Activated CD8-positive, alpha-beta memory T cell treated with anti-CD3 and anti-CD28 coated beads for 4 hours (primary cell): ENCODE data around the gene RAB13.
"Not testable (repeated sequence)": the region's sequence is repeated elsewhere in the genome, so short reads cannot be mapped to it uniquely, and the experiment has no call there.

Experiments used
- DNase-seq, 2 donors: peaks; one replicate each; pipeline ENCODE4 v3.0.0-alpha.2; 2020; ENCODE audit warnings: low read depth in 2 of 2

RAB13 gene

DNA sequence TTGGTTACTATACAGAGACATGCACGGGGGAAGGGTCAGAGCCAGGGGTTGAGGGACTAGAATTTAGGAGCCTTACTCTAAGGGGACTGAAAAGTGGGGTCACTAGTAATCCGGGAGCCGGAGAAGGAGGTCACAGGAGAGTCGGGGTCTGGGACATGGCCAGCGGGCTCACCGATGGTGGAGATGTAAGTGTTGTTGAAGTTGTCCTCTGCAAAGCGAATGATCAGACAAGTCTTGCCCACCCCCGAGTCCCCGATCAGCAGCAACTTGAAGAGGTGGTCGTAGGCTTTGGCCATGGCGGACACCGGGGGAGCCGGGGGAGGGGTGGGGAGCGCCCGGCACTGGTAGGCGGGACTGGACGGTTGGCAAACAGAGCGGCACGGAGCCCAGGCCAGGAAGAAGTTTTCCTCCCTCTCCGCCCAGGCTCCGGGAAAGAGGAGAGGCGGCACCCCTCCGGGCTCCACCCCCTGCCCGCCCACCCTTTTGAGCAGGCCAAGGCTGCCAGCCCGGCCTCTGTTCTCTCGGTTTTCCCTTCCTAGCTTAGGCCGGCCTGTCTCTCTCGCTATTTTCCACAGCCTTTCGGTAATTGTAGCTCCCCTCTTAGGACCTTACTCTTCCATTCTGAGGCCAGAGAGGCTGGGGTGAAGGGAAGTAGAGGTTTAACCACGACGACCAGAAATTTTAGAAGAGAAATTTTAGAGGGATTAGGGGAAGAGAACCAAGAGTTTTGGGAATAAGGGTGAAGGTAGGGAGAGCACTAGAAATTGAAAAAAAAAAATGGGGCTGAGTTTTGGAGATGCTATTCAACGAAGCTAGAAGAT, at the start of gene RAB13:
TSS of gene RAB13 (minus strand) at position 399 of the 821 bp plus-strand sequence. CDS start at position 296, 103 bp downstream.
- no peak for DNase-seq

DNA sequence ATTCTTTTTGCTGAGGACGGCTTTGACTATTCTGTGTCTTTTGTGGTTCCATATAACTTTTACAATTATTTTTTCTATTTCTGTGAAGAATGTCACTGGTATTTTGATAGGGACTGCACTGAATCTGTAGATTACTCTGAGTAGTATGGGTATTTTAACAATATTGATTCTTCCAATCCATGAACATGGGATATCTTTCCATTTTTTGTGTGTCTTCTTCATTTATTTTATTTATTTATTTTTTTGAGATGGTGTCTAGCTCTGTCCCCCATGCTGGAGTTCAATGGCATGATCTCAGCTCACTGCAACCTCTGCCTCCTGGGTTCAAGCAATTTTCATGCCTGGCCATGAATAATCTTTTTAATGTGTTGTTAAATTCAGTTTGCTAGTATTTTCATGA, 47.6 kb upstream of the RAB13 start:
- DNase-seq = not testable (repeated sequence)

DNA sequence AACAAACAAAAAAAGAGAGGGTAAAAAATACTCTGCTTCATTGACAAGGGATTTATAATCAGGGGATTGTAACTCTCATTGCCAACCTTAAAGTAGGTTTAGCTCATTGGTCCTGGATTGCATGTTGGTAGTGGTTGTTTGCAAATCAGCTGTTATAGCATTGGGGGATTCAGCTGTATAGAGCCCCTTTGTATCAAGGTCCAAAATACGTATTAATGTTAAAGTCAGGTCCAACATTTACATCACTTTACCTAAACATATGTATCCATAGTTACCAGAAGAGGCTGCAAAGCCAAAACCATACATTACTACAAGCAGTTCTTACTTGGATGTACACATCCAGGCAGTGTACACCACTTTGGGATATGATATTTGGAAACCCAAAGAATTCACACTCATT, 33.8 kb upstream of the RAB13 start:
- DNase-seq = no peak

DNA sequence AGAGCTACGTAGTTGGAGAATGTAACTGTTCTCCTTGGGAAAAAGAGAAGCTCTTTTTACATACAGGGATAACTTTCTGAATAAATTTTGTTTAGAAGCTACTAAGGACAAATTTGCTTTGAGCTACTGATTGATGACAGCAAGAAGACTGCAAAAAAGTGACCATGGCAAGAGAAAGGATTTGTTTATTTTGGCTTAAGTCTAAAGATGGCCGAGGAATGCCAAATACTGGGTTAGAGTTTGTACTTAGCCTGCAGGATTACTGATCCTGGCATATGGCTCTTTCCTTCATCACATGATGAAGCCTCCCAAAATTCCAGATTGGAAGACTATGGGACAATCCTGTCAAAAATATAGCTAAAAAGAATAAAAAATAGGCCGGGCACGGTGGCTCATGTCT, 33.1 kb upstream of the RAB13 start:
- no peak for DNase-seq

DNA sequence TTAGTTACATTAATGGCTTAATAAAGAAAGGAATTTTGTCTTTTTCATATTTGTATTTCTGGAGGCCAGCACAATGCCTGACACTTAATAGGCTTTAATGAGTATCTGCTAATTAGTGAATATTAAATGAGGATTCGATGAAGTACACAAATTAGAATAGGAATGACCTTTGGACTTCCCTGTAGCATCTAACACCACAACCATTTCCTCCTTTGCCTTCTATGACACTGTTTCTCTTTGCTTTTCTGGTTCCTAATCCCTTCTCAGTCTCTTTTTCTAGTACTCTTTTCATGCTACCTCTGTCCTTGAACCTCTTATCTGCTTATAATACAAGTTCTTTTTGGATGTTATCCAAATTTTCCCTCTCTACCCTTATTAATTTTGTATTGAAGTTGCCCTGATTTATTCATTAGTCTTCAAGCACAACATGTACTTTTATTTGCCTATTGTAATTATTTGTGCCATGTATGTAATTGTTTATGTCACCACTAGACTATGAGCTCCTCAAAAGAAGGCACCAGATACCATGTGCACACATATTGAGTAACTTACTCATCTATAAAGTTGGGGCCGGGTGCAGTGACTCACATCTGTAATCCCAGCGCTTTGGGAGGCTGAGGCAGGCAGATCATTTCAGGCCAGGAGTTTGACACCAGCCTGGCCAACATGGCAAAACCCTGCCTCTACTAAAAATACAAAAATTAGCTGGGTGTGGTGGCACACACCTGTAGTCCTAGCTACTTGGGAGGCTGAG, 28.2 kb upstream of the RAB13 start:
- DNase-seq = no peak

DNA sequence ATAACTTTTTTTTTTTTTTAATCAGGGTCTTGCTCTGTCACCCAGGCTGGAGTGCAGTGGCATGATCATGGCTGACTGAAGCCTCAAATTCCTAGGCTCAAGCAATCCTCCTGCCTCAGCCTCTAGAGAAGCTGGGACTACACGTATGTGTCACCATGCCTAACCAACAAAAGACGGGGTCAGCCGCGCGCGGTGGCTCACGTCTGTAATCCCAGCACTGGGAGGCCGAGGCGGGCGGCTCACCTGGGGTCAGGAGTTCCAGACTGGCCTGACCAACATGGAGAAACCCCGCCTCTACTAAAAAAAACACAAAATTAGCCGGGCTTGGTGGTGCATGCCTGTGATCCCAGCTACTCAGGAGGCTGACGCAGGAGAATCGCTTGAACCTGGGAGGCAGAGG, 26.4 kb upstream of the RAB13 start:
- DNase-seq = not testable (repeated sequence)

DNA sequence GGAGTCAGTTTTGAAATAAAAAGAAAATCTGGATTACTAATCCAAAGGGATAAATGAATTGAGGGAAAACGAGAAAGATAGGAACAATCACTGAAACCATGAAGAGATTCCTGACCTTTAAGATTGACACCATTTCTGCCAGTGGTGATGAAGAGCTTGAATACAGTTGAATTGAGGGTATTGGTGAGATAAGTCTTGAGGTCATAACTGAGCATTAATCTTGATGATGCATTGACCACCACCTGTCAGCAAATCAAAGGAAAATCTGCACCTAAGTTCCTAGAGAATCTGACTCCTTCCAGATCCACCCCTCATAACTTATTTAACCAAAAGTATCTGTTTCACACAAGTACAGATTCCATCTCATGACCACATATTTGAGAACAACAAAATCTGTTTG, 26.0 kb upstream of the RAB13 start:
- DNase-seq = no peak

DNA sequence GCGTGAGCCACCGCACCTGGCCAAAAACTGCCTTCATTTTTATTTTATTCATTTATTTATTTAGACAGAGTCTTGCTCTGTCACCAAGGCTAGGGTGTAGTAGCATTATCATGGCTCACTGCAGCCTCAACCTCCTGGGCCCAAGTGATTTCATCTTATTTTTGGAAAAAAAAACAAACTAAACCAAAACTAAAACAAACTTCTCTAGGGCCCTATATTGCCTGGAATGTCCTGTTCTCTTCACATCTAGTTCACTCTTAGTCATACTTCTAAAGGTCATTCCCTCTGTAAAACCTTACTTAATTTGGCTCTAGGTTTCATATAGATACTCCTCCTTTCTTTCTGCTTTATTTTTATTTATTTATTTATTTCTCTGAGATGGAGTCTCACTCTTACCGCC, 20.0 kb upstream of the RAB13 start:
- no peak for DNase-seq

DNA sequence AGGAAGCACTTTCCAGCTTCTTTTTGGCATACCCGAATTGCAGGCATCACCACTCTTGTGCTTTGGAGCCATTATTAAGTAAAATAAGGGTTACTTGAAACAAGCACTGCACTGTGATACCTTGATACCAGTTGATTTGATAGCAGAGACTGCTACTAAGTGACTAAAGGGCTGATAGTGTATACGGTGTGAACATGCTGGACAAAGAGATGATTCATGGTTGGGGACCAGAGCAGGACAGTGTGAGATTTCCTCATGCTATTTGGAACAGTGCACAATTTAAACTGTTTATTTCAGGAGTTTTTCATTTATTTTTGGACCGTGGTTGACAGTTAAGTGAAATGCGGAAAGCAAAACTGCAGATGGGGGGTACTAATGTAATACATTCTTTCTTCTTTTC, 14.3 kb upstream of the RAB13 start:
- no peak for DNase-seq

DNA sequence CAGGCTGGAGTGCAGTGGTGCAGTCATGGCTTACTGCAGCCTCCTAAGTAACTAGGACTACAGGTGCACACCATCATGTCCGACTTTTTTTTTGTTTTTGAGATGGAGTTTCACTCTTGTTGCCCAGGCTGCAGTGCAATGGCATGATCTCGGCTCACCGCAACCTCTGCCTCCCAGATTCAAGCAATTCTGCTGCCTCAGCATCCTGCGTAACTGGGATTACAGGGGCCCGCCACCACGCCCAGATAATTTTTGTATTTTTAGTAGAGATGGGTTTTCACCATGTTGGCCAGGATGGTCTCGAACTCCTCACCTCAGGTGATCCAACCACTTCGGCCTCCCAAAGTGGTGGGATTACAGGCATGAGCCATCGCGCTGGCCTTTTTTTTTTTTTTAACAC, 10.7 kb upstream of the RAB13 start:
- DNase-seq = not testable (repeated sequence)

DNA sequence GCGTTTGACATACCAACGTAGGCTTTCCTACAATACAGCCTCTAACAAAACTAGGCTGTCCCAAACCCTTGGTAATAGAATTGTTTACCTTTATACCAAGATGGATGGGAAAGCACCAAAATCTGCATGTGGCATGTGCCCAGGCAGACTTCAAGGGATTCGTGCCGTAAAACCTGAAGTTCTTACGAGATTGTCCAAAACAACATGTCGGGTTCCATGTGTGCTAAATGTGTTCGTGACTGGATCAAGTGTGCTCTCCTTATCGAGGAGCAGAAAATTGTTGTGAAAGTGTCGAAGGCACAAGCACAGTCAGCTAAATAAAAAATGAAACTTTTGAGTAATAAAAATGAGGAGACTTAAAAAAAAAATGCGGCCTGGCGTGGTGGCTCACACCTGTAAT, 9.5 kb upstream of the RAB13 start:
- DNase-seq = no peak

DNA sequence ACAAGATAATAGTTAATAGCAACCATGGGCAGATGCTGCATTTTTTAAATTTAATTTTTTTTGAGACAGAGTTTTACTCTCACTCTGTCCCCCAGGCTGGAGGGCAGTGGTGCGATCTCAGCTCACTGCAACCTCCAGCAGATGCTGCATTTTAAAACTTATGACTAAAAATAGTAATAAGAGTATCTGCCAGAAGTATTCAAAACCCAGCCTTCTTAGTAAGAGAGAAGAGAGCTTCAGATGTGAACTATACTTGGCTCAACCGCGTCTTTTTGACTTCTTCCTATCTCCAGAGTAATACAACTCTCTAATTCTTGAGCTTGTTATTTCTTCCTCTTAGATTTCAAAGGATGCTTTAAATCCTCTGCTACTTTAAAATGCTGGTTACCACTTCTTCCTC, 9.1 kb upstream of the RAB13 start:
- no peak for DNase-seq

DNA sequence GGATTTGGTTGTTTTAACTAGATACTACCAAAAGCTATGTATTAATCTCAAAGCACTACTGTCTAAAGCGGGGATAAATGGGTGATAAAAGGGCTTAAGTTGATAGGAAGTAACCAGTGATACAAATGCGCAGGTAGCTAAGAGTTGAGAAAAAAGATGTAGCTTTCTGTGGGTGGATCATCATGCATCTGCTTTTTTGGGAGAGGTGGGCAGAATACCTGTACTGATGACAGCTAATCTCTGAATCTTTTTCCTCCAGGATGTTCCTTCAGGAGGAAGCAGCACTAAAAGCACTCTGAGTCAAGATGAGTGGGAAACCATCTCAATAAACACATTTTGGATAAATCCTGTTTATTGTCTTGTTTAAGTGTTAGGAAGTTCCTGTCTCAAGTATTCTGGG, 5.7 kb upstream of the RAB13 start:
- DNase-seq = no peak

DNA sequence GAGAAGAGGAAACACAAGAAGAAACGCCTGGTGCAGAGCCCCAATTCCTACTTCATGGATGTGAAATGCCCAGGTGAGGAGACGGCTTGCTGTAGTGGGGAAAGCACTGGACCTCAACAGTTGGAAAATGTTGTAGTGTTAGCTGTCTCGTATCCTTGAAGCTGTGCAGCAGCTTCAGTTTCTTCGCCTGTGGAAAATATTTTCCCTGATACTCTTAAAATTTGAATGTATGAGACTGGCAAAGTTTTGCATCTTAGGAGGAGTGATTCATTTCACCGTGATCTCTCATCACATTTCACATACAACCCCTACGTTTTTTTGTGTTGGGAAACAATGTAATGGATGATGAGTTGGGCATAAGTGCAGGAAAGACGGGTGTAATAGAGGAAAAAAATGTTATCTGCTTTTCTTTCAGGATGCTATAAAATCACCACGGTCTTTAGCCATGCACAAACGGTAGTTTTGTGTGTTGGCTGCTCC, 5.1 kb upstream of the RAB13 start:
- DNase-seq = no peak

DNA sequence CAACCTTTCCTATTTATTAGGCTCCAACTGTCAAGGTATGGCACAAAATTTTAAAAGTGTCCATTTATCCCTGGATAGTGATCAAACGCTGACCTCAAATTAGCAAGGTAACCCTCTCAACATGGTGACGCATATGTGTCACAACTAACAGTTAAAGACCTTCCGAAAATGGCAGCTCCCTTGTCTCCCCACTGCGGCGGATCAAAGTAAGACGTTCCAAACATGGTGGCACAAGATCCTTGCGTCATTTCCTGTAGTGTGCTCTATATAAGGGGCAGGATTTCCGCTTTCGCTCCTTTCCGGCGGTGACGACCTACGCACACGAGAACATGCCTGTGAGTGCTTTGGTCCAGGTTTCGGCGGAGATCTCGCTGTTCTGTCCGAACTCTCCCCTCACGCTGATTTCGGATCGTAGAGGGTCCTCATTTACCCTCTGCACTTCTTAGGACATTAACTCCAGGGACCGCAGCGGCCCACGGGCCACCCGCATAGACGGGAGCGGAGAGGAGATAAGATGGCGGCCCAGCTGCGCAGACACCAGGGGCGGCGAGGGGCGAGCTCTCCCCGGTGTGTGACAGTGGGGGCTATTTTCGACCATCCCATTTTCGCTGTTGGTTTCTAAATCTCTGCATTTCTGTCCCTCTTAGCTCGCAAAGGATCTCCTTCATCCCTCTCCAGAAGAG, 4.5 kb upstream of the RAB13 start, which contains the start of gene RPS27:
TSS of gene RPS27 (plus strand) at position 295 of the 683 bp plus-strand sequence. CDS start at position 330, 35 bp downstream.
- DNase-seq = peak; percentile 75 to 88

DNA sequence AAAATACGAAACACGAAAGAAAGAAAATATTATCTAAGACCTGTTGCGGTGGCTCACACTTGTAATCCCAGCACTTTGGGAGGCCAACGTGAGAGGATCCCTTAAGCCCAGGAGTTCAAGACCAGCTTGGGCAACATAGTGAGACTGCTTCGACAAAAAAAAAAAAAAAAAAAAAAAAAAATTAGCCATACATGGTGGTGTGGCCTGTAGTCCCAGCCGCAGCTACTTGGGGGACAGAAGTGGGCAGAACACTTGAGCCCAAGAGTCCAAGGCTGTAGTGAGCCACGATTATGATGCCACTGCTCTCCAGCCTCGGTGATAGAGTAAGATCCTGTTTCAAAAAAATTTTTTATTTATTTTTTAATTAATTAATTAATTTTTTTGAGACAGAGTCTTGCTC, 1.5 kb upstream of the RAB13 start:
- no peak for DNase-seq

DNA sequence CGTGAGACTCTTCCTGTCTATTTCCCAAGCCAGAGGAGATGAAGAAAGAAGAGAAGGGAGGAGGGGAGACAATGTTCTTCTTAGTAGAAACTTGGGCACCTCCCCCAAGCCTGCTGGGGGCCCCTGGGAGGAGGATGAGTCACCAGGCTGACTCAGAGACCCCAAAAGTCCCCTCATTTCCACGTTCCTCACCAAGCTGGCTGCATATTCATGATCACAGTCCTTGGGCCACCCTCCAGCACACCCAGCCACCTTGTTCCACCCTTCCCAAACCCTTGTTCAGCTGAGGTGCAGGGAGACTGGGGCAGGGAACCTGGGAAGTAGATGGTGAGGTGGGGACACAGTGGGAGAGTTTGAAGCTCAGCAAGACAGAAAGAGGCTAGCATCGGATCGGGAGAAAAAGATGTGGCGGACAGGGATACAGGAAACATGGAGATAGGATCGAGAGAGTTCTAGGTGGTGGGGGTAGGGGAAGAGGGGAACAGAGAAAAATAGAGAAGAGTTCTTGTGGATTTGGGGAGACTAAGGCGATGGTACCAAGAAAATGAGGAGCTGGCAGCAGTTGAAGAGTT, 712 bp downstream of the RAB13 start:
- DNase-seq = peak; percentile 24 to 30

DNA sequence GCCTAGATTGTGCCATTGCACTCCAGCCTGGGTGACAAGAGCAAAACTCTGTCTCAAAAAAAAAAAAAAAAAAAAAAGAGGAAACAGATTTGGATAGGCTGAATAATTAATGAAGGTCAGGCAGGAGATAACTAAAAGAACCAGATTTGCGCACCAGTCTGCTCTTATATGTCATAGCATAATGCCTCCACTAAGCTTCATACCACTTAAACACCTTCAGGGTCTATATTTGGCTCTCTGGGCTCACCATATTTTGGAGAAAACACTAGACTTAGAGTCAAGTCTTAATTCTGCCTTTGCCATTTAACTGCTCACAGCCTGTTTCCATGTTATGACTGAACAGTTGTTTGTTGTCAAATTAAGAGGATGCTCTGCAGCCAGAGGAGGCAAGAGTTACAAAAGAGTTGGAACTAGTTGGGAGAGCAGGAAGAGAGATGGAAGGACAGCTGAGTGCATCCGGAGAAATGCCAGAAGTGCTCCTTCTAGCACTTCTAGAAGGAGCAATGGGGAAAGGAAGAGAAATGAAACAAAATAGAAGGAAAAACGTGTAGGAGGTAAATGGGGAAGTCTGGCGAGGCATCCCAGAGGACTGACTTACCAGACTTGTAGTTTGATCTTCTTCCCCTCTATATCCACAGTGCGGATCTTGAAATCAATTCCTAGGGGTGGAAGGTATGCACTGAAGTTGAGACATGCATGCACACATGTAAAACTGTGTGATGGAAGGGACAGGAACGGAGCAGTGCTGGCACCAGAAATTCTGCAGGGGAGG, 1.8 kb downstream of the RAB13 start:
- no peak for DNase-seq

DNA sequence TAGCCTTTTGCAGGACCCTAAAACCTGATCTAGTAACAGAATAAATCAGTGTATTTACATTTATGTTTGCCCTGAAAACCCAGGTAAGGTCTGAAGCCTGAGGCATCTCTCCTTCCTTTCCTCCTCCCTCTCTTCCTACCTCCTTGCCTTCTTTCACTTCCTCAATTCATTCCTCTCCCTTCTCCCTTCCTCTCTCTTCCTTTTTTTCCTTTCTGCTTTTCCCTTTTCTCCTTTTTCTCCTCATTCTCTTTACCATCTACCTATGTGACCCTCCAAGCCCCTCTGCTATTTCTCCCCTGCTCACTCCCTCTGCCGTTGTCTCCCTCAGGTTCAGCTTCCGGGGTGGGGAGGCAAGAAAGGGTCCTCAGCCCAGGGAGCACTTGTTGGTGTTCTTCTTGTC, 4.4 kb downstream of the RAB13 start:
- DNase-seq = not testable (repeated sequence)

DNA sequence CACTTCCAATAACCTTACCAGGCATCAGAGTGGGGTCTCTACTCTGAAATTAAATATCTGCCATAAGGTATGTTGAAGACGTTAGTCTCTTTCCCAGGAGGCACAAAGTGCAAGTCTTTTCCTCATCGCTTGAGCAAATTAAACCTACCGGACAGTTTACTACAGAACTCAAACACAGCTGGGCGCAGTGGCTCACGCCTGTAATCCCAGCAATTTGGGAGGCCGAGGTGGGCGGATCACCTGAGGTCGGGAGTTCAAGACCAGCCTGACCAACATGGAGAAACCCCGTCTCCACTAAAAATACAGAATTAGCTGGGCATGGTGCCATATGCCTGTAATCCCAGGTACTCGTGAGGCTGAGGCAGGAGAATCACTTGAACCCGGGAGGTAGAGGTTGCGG, 7.0 kb downstream of the RAB13 start:
- DNase-seq = not testable (repeated sequence)

DNA sequence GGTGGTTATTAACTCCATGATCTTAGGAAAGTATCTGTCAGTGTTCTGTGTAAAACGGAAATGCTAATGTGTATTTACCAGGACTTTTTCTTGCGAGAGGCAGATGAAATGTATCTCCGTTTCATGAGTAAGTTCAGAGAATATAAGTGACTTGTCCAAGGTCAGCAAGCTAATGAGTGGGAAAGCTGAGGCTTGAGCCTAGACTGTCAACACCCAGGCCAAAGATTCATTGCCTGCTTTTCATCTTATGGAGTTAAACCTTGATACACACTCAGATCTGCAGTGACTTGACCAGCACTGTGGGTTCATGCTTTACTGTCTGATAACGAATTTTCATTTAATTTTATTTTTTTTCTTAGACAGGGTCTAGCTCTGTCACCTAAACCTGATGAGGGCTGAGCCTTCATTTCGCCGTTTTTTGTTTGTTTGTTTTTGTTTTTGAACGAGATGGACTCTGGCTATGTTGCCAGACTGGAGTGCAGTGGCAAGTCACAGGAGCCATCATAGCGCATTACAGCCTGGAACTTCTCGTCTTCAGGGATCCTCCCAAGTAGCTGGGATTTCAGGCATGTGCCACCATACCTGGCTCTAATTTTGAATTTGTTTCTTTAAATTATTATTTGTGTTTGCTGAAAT, 7.7 kb downstream of the RAB13 start:
- DNase-seq = no peak
